Panc1 (cell line): ENCODE measurements around the gene FAM174B. TPM values are rescaled to one million over a fixed set of nuclear protein-coding genes. Genes with fewer than 3 reads are reported as not detected.

Source experiments
- ATAC-seq: fragments of 200-7000 bp; cut with Tn5 transposase; 2 replicates; pipeline ENCODE4 v1.9.1; 2020; ENCODE audit warnings: mild to moderate bottlenecking, moderate library complexity
- BruUV-seq: library from RNA; stranded (reverse); fragments of 400-500 nt; replicated peaks from 2 replicates; lab custom pipeline; 2021; lab: Mats Ljungman, UMichigan
- CTCF ChIA-PET: fragments of 300-600 bp; sonication (Branson Sonifier 250); formaldehyde crosslinking; loops from one replicate; lab custom pipeline; 2022; ENCODE audit warnings: antibody characterized with exemption; lab: Charles Lee
- POLR2A ChIA-PET: fragments of 300-600 bp; sonication (Branson Sonifier 250); formaldehyde crosslinking; loops from one replicate; lab custom pipeline; 2022; ENCODE audit warnings: antibody characterized with exemption; lab: Charles Lee
- DNase-seq: peaks from one replicate; pipeline ENCODE4 v3.0.0-alpha.2; 2010; ENCODE audit warnings: low read depth, low spot score
- H3K27ac ChIP-seq: 2 replicates; pipeline ENCODE4 v1.5.1; 2011; ENCODE audit warnings: mild to moderate bottlenecking, low read length, inconsistent platforms
- H3K27me3 ChIP-seq: fragments of 200-500 bp; sonication (Bioruptor generic); 2 replicates; pipeline ENCODE4 v1.6.0; 2014; ENCODE audit warnings: low read length, inconsistent platforms; ENCODE audit not compliant: control insufficient read depth, insufficient read depth
- H3K36me3 ChIP-seq: fragments of 200-500 bp; sonication (Bioruptor generic); 2 replicates; pipeline ENCODE4 v1.5.1; 2014; ENCODE audit warnings: inconsistent platforms, mild to moderate bottlenecking, low read length, moderate library complexity; ENCODE audit not compliant: control insufficient read depth, insufficient read depth
- H3K4me1 ChIP-seq: 2 replicates; pipeline ENCODE4 v1.5.1; 2011; ENCODE audit warnings: inconsistent platforms, mild to moderate bottlenecking, low read length, moderate library complexity; ENCODE audit not compliant: control insufficient read depth, insufficient read depth
- H3K4me3 ChIP-seq, 2 experiments: 2 replicates each; pipeline ENCODE4 v1.5.1; 2011 to 2012; ENCODE audit warnings: low read depth in 2 of 2, low read length in 2 of 2, mild to moderate bottlenecking in 2 of 2, inconsistent platforms in 1 of 2, moderate library complexity in 1 of 2
- H3K9me3 ChIP-seq: fragments of 200-500 bp; sonication (Bioruptor generic); 2 replicates; pipeline ENCODE4 v1.5.1; 2014; ENCODE audit warnings: low read depth, mild to moderate bottlenecking, inconsistent platforms, low read length, moderate library complexity; ENCODE audit not compliant: control insufficient read depth, insufficient read depth
- POLR2AphosphoS5 ChIP-seq: IDR thresholded peaks from 2 replicates; pipeline ENCODE4 v1.6.1; 2012; ENCODE audit warnings: mild to moderate bottlenecking, low read depth, low read length, moderate library complexity
- SIN3A ChIP-seq: IDR thresholded peaks from 2 replicates; pipeline ENCODE4 v1.6.1; 2012; ENCODE audit warnings: low read depth, mild to moderate bottlenecking, low read length, moderate library complexity, borderline replicate concordance; ENCODE audit not compliant: insufficient read depth
- TCF7L2 ChIP-seq: IDR thresholded peaks from 2 replicates; pipeline ENCODE4 v1.6.1; 2011; ENCODE audit warnings: mild to moderate bottlenecking, low read depth, low read length, inconsistent platforms
- in situ Hi-C: cut with HindIII; loops from 2 replicates; pipeline ENCODE4 v1.10.0; 2016; ENCODE audit warnings: low sequenced_read_pairs, low pct_unique_long_range_greater_than_20kb
- intact Hi-C: fragments of 100-400 bp; cut with micrococcal nuclease; formaldehyde crosslinking; loops from one replicate; pipeline ENCODE4 v1.10.0; 2022; ENCODE audit not compliant: unreplicated experiment
- total RNA-seq: library from RNA; stranded (reverse); gene quantifications from one replicate; pipeline ENCODE4 v1.2.1, GENCODE V29; 2021; ENCODE audit not compliant: unreplicated experiment
- TF ChIP-seq, protein P1 (sequence below), 2 experiments: IDR thresholded peaks; 2 replicates each; pipeline ENCODE4 v1.6.1; 2011 to 2012; ENCODE audit warnings: low read depth in 2 of 2, control low read depth in 1 of 2, low read length in 1 of 2, mild to moderate bottlenecking in 1 of 2, moderate library complexity in 1 of 2; ENCODE audit not compliant: insufficient read depth in 1 of 2
- TF ChIP-seq, protein P2 (sequence below): fragments of 450-650 bp; IDR thresholded peaks from 2 replicates; pipeline ENCODE4 v1.5.1; 2017; ENCODE audit warnings: mild to moderate bottlenecking

FAM174B gene
- total RNA-seq, 1 experiment from 2014 or later: 30.7 TPM

DNA sequence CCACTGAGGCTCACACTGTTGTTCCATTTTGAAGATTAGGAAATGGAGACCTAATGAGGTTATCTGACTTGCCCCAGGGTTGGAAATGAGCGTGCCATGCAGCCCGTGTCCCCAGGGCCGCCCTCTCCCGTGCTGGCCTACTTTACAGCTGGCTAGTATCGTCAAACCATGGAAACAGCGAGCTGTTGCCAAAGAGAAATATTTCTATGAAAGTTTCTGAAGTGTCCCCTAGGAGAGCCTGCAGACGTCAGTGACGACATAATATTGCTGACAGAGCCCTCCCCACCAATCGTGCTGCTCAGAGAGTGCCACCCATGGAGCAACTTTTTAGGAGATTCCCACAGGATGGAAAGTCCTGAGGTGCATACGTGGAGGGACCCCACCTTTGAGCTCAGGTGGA, 11.2 kb upstream of the FAM174B start:
- no peaks in the 10 kb centered on the region for H3K27me3 ChIP-seq
- DNase-seq (no peak), ATAC-seq (peak; percentile 41)
- peak overlapping the region; percentile 75 for H3K27ac ChIP-seq
- H3K4me3 ChIP-seq: peak overlapping the region in 1 of 2 experiments; percentile 10; a peak in 1 of 4 replicates
- no TSS peak for BruUV-seq
- CTCF ChIA-PET: interaction anchor here (0.6 kb wide), 1 partner anchor 143 kb away, joined by 6 read pairs; no protein-coding TSS in a partner anchor
- TF ChIP-seq SIN3A (no peak), POLR2AphosphoS5 (no peak), TCF7L2 (no peak)
- TF ChIP-seq, protein P1, sequence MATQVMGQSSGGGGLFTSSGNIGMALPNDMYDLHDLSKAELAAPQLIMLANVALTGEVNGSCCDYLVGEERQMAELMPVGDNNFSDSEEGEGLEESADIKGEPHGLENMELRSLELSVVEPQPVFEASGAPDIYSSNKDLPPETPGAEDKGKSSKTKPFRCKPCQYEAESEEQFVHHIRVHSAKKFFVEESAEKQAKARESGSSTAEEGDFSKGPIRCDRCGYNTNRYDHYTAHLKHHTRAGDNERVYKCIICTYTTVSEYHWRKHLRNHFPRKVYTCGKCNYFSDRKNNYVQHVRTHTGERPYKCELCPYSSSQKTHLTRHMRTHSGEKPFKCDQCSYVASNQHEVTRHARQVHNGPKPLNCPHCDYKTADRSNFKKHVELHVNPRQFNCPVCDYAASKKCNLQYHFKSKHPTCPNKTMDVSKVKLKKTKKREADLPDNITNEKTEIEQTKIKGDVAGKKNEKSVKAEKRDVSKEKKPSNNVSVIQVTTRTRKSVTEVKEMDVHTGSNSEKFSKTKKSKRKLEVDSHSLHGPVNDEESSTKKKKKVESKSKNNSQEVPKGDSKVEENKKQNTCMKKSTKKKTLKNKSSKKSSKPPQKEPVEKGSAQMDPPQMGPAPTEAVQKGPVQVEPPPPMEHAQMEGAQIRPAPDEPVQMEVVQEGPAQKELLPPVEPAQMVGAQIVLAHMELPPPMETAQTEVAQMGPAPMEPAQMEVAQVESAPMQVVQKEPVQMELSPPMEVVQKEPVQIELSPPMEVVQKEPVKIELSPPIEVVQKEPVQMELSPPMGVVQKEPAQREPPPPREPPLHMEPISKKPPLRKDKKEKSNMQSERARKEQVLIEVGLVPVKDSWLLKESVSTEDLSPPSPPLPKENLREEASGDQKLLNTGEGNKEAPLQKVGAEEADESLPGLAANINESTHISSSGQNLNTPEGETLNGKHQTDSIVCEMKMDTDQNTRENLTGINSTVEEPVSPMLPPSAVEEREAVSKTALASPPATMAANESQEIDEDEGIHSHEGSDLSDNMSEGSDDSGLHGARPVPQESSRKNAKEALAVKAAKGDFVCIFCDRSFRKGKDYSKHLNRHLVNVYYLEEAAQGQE (IDR thresholded peaks at IDR 0.05; ENCODE audit: insufficient read depth in 1 of 2, low read depth in 2 of 2, low read length in 1 of 2): no peak
- TF ChIP-seq, protein P2, sequence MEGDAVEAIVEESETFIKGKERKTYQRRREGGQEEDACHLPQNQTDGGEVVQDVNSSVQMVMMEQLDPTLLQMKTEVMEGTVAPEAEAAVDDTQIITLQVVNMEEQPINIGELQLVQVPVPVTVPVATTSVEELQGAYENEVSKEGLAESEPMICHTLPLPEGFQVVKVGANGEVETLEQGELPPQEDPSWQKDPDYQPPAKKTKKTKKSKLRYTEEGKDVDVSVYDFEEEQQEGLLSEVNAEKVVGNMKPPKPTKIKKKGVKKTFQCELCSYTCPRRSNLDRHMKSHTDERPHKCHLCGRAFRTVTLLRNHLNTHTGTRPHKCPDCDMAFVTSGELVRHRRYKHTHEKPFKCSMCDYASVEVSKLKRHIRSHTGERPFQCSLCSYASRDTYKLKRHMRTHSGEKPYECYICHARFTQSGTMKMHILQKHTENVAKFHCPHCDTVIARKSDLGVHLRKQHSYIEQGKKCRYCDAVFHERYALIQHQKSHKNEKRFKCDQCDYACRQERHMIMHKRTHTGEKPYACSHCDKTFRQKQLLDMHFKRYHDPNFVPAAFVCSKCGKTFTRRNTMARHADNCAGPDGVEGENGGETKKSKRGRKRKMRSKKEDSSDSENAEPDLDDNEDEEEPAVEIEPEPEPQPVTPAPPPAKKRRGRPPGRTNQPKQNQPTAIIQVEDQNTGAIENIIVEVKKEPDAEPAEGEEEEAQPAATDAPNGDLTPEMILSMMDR: no peak
- H3K4me1 ChIP-seq: peaks cover 45% of the 10 kb centered on the region
- intact Hi-C loops: no loop called here
- no peaks in the 10 kb centered on the region for H3K36me3 ChIP-seq
- POLR2A ChIA-PET: interaction anchor here (0.6 kb wide), 1 partner anchor 42 kb away, joined by 3 read pairs; no protein-coding TSS in a partner anchor
- no peaks in the 10 kb centered on the region for H3K9me3 ChIP-seq
- in situ Hi-C loops: no loop called here

DNA sequence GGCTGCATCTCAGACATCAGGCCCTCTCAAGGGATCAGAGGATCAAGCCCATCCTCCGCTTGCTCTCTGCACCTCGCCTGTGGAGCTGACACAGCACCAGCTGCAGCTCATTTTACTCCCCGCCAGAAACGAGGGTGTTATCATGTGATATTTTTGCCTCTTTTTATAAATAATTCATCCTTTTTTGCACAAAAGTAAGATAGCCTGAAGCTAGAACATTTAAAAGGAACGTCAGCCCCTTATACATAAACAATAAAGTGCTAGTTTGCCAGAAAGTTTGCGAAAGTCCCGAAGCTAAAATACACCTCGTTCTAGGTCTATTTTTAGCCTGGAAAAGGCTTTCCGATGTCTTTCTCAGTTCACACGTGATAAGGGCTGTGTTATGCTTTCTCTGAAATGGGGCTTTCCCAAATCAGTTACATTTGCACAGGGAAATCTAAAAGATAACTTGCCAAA, 9.6 kb upstream of the FAM174B start:
- peaks cover 45% of the 10 kb centered on the region for H3K4me1 ChIP-seq
- no peak for DNase-seq
- ATAC-seq: no peak
- peak overlapping the region; percentile 31; the same call in 1 of the 2 replicates for H3K27ac ChIP-seq
- TF ChIP-seq SIN3A (no peak), POLR2AphosphoS5 (no peak), TCF7L2 (no peak)
- TF ChIP-seq, protein P2: no peak
- H3K36me3 ChIP-seq: no peaks in the 10 kb centered on the region
- no peak overlapping the region for H3K4me3 ChIP-seq
- ChIA-PET CTCF (no interaction called here), POLR2A (no interaction called here)
- in situ Hi-C loops: no loop called here
- H3K27me3 ChIP-seq: no peaks in the 10 kb centered on the region
- no peaks in the 10 kb centered on the region for H3K9me3 ChIP-seq
- intact Hi-C loops: no loop called here
- no TSS peak for BruUV-seq
